UCSD-AML1 (cell line): Measurements from ENCODE around the gene PITPNB.

Experiments used
- DNase-seq: peaks from one replicate; lab custom pipeline; 2025; ENCODE audit not compliant: unreplicated experiment; lab: John Stamatoyannopoulos, UW

PITPNB gene

GRCh38 chr22:27881421-27881820 is 37.6 kb downstream of the PITPNB start:
- no peak for DNase-seq

GRCh38 chr22:27880778-27881394 is 38.2 kb downstream of the PITPNB start:
- DNase-seq = no peak

GRCh38 chr22:27879923-27880322 is 39.1 kb downstream of the PITPNB start:
- no peak for DNase-seq

GRCh38 chr22:27878541-27878940 is 40.5 kb downstream of the PITPNB start:
- DNase-seq = no peak

- DNase-seq = no peak
Observed at GRCh38 chr22:27877501-27877900, 41.6 kb downstream of the PITPNB start.

GRCh38 chr22:27876684-27877083 is 42.4 kb downstream of the PITPNB start:
- no peak for DNase-seq

GRCh38 chr22:27875951-27876350 is 43.1 kb downstream of the PITPNB start:
- no peak for DNase-seq

- no peak for DNase-seq
Observed at GRCh38 chr22:27874764-27875163, 44.3 kb downstream of the PITPNB start.

GRCh38 chr22:27874185-27874584 is 44.9 kb downstream of the PITPNB start:
- DNase-seq = no peak

GRCh38 chr22:27873472-27873871 is 45.6 kb downstream of the PITPNB start:
- no peak for DNase-seq

GRCh38 chr22:27872488-27872887 is 46.6 kb downstream of the PITPNB start:
- DNase-seq = no peak

GRCh38 chr22:27871306-27872014 is 47.6 kb downstream of the PITPNB start:
- DNase-seq = no peak

GRCh38 chr22:27870234-27871191 is 48.5 kb downstream of the PITPNB start:
- no peak for DNase-seq

GRCh38 chr22:27868732-27869282 is 50.2 kb downstream of the PITPNB start:
- DNase-seq = no peak

- DNase-seq = no peak
Observed at GRCh38 chr22:27867953-27868731, 50.9 kb downstream of the PITPNB start.

GRCh38 chr22:27867085-27867952 is 51.7 kb downstream of the PITPNB start:
- DNase-seq = no peak

- no peak for DNase-seq
Observed at GRCh38 chr22:27866135-27867084, 52.6 kb downstream of the PITPNB start.

GRCh38 chr22:27865496-27865895 is 53.6 kb downstream of the PITPNB start:
- DNase-seq = no peak

- no peak for DNase-seq
Observed at GRCh38 chr22:27863556-27863955, 55.5 kb downstream of the PITPNB start.
